Suprapubic skin (tissue), 4 donors: ENCODE data around the gene PPM1M. TPM values are rescaled to one million over a fixed set of nuclear protein-coding genes. Genes with fewer than 3 reads are reported as not detected.

Source experiments
- DNase-seq, 2 donors: peaks; one replicate each; pipeline ENCODE4 v3.0.0-alpha.2; 2019; ENCODE audit warnings: low spot score in 2 of 2
- H3K27ac ChIP-seq: fragments of 200-600 bp; sonication (generic); one replicate; pipeline ENCODE4 v1.5.1; 2019
- H3K27me3 ChIP-seq: fragments of 200-600 bp; sonication (generic); one replicate; pipeline ENCODE4 v1.5.1; 2019
- H3K36me3 ChIP-seq: fragments of 200-600 bp; sonication (generic); one replicate; pipeline ENCODE4 v1.5.1; 2019
- H3K4me1 ChIP-seq: fragments of 200-600 bp; sonication (generic); one replicate; pipeline ENCODE4 v1.5.1; 2019
- H3K4me3 ChIP-seq: fragments of 200-600 bp; sonication (generic); one replicate; pipeline ENCODE4 v1.5.1; 2019; ENCODE audit warnings: mild to moderate bottlenecking
- H3K9me3 ChIP-seq: fragments of 200-600 bp; sonication (generic); one replicate; pipeline ENCODE4 v1.5.1; 2019
- CTCF ChIP-seq, 2 donors: fragments of 200-600 bp in 1 of 2; fragments of 450-650 bp in 1 of 2; sonication (generic) in 1 of 2; IDR thresholded peaks; one replicate each; pipeline ENCODE4 v1.5.1; 2016 to 2019; ENCODE audit warnings: antibody characterized with exemption in 2 of 2, mild to moderate bottlenecking in 1 of 2, moderate library complexity in 1 of 2
- EP300 ChIP-seq: sonication (generic); formaldehyde crosslinking; IDR thresholded peaks from one replicate; pipeline ENCODE4 v1.6.1; 2017; ENCODE audit warnings: antibody characterized with exemption
- POLR2A ChIP-seq, 2 donors: fragments of 450-650 bp; IDR thresholded peaks; one replicate each; pipeline ENCODE4 v1.6.1; 2017; ENCODE audit warnings: antibody characterized with exemption in 2 of 2, mild to moderate bottlenecking in 2 of 2, moderate library complexity in 2 of 2
- POLR2AphosphoS5 ChIP-seq, 3 donors: sonication (generic); formaldehyde crosslinking; IDR thresholded peaks; one replicate each; pipeline ENCODE4 v1.6.1; 2017; ENCODE audit warnings: antibody characterized with exemption in 3 of 3
- WGBS: methylation state at CpG from one replicate; pipeline ENCODE4 v1.1.5; 2018; 5-methylcytosine and 5-hydroxymethylcytosine counted together
- total RNA-seq, 4 donors: library from RNA; depleted of rRNA; stranded (reverse); fragments of >200 nt; gene quantifications; one replicate each; pipeline ENCODE4 v1.1.0, GENCODE V29; 2016

PPM1M gene
- 10 to 100 TPM in 3 of 4 donors, 1 to 10 TPM in 1; 10.0 to 17.5 (median 11.3) TPM for total RNA-seq

GRCh38 chr3:52245322-52246263, at the start of gene PPM1M:
PPM1M (plus strand) TSS chr3:52245759; CDS start chr3:52245825, 66 bp downstream.
- Histone ChIP-seq H3K36me3 (peaks cover 28% of the 10 kb centered on the region), H3K4me1 (peaks cover 40% of the 10 kb centered on the region), H3K27ac (peak within 1 kb of the TSS; percentile 83), H3K9me3 (no peaks in the 10 kb centered on the region), H3K27me3 (no peaks in the 10 kb centered on the region), H3K4me3 (peak within 1 kb of the TSS; percentile 62)
- DNase-seq = peak; percentile 80 to 81
- TF ChIP-seq CTCF (IDR thresholded peaks at IDR 0.05) (no peak), EP300 (no peak), POLR2AphosphoS5 (IDR thresholded peaks at IDR 0.05) (no peak), POLR2A (IDR thresholded peaks at IDR 0.05) (no peak)
- 3% methylated on average over 8 of the region's 98 CpGs for whole genome bisulfite sequencing

- 56% methylated on average over 10 of the region's 10 CpGs for WGBS
Observed at GRCh38 chr3:52195823-52196331, 49.7 kb upstream of the PPM1M start.

GRCh38 chr3:52196977-52197376, 48.6 kb upstream of the PPM1M start:
- no peak overlapping the region for H3K4me3 ChIP-seq
- peaks cover 51% of the 10 kb centered on the region for H3K4me1 ChIP-seq
- WGBS = 39% methylated on average over 3 of the region's 3 CpGs

More at GRCh38 chr3:52195823-52196331, 49.7 kb upstream of the PPM1M start:
- TF ChIP-seq EP300 (no peak), POLR2AphosphoS5 (IDR thresholded peaks at IDR 0.05) (no peak), POLR2A (IDR thresholded peaks at IDR 0.05) (no peak), CTCF (IDR thresholded peaks at IDR 0.05) (no peak)
- H3K27ac ChIP-seq = peak overlapping the region; percentile 68
- H3K27me3 ChIP-seq = no peaks in the 10 kb centered on the region
- no peaks in the 10 kb centered on the region for H3K36me3 ChIP-seq
- no peak overlapping the region for H3K4me3 ChIP-seq
- no peaks in the 10 kb centered on the region for H3K9me3 ChIP-seq
- DNase-seq = no peak
- H3K4me1 ChIP-seq = peaks cover 50% of the 10 kb centered on the region

GRCh38 chr3:52197499-52197841, 48.1 kb upstream of the PPM1M start:
- Histone ChIP-seq H3K4me3 (peak overlapping the region; percentile 72), H3K9me3 (no peaks in the 10 kb centered on the region), H3K36me3 (peaks cover 3% of the 10 kb centered on the region), H3K4me1 (peaks cover 51% of the 10 kb centered on the region), H3K27ac (peak overlapping the region; percentile 68), H3K27me3 (no peaks in the 10 kb centered on the region)
- no peak for DNase-seq
- WGBS = 42% methylated on average over 10 of the region's 10 CpGs
- TF ChIP-seq POLR2A (IDR thresholded peaks at IDR 0.05) (no peak), POLR2AphosphoS5 (IDR thresholded peaks at IDR 0.05) (no peak), CTCF (IDR thresholded peaks at IDR 0.05) (no peak), EP300 (no peak)

More at GRCh38 chr3:52196977-52197376, 48.6 kb upstream of the PPM1M start:
- DNase-seq = no peak
- Histone ChIP-seq H3K9me3 (no peaks in the 10 kb centered on the region), H3K36me3 (no peaks in the 10 kb centered on the region), H3K27ac (peak overlapping the region; percentile 68), H3K27me3 (no peaks in the 10 kb centered on the region)
- TF ChIP-seq EP300 (no peak), POLR2AphosphoS5 (IDR thresholded peaks at IDR 0.05) (no peak), CTCF (IDR thresholded peaks at IDR 0.05) (no peak), POLR2A (IDR thresholded peaks at IDR 0.05) (no peak)
